Activated T-helper 2 cell treated with anti-CD3 and anti-CD28 coated beads, Interferon-gamma antibody, Interleukin-2, Interleukin-4, amounts not matched to agents 10 μg/mL and 5 μg/mL and 100 μg/mL, durations not matched to agents 14 hours and 24 hours and 36 hours (primary cell): ENCODE measurements around the gene PLD5. TPM values are rescaled to one million over a fixed set of nuclear protein-coding genes. Genes with fewer than 3 reads are reported as not detected.

Experiments
- DNase-seq: peaks from one replicate; pipeline ENCODE4 v3.0.0; 2021; ENCODE audit warnings: low spot score
- H3K27ac Mint-ChIP-seq: one replicate; pipeline ENCODE4 v1.8.0; 2021; ENCODE audit warnings: mixed read lengths
- H3K27me3 Mint-ChIP-seq: one replicate; pipeline ENCODE4 v1.8.0; 2021; ENCODE audit warnings: low read depth, mixed read lengths
- H3K36me3 Mint-ChIP-seq: one replicate; pipeline ENCODE4 v1.8.0; 2021; ENCODE audit warnings: low read depth, mixed read lengths
- H3K4me1 Mint-ChIP-seq: one replicate; pipeline ENCODE4 v1.8.0; 2021; ENCODE audit warnings: low read depth, mixed read lengths
- H3K4me3 Mint-ChIP-seq: one replicate; pipeline ENCODE4 v1.8.0; 2021; ENCODE audit warnings: low read depth, mild to moderate bottlenecking, moderate library complexity, mixed read lengths
- H3K9me3 Mint-ChIP-seq: one replicate; pipeline ENCODE4 v1.8.0; 2021; ENCODE audit warnings: mixed read lengths
- intact Hi-C: fragments of 100-400 bp; cut with micrococcal nuclease; formaldehyde crosslinking; loops from one replicate; pipeline ENCODE4 v1.15.1; 2023
- total RNA-seq: library from RNA; stranded (reverse); gene quantifications from 2 replicates; pipeline ENCODE4 v1.2.3, GENCODE V29; 2022

PLD5 gene
- total RNA-seq, 1 donor from 2014 or later: not detected

DNA sequence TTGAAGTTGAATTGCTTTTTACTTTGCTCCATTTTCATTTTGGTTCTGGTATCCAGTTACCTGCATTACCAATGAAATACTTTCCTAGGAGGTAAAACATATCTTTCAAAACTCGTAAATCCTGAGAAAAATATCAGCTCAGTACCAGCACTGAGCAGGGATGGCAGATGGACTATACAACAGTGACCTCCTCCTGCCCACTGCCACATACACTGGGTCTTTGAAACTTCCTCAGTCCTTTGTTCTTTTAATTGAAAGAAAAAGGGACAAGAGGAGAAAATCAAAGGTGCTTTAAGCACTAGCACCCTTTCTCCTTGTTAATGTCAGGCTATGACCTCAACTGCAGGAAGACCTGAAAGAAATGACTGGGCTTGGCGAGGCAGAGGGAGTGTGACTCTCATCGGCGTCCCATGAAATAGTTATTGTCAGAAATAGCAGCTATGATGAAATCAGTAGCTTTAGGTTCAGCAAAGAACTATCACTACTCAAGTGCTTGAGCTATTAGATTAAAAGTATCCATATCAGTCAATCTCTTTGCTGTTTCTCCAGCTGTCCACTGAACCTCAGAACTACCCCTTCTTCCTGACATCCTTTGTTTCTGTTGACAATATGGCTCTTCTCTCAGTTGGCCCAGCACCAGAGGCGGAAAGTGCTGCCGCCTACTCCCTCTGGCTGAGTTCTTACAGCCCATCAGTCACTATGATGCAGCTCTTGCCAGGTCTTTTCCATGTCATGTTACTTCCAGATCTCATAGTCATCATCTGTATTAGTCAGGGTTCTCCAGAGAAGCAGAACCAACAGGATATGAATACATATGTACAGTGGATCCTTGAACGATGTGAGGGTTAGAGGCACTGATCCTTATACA lies 318.6 kb downstream of the PLD5 start:
- no peak for DNase-seq
- H3K36me3 Mint-ChIP-seq: no peaks in the 10 kb centered on the region
- no peaks in the 10 kb centered on the region for H3K27me3 Mint-ChIP-seq
- no peaks in the 10 kb centered on the region for H3K4me1 Mint-ChIP-seq
- intact Hi-C loops: no loop called here
- no peak overlapping the region for H3K27ac Mint-ChIP-seq
- no peaks in the 10 kb centered on the region for H3K9me3 Mint-ChIP-seq
- H3K4me3 Mint-ChIP-seq: no peak overlapping the region

- Mint-ChIP-seq H3K9me3 (no peaks in the 10 kb centered on the region), H3K4me3 (no peak overlapping the region), H3K27ac (no peak overlapping the region), H3K36me3 (no peaks in the 10 kb centered on the region), H3K4me1 (no peaks in the 10 kb centered on the region), H3K27me3 (no peaks in the 10 kb centered on the region)
- DNase-seq: no peak
- intact Hi-C loops: no loop called here
Observed at GRCh38 chr1:242203262-242203661, 321.2 kb downstream of the PLD5 start.

DNA sequence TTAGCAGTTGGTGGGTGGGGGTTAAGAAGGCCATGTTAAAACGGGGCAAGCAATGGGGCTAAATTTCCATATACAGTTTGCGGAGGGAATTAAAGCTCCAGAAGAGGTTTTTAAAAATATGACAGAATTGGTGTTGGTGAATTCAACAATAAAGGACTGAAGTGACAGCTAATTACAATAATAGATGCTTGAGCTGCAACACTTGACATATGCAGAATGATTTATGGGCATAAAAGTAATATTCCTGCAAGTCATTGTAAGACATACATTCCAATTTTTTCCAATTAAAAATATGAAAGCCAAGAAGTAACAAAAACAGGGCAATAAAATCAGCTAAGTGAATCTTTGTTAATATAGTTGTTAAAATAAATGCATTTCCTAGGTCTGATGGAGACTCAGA lies 323.4 kb downstream of the PLD5 start:
- no peak for DNase-seq
- H3K27me3 Mint-ChIP-seq: no peaks in the 10 kb centered on the region
- H3K9me3 Mint-ChIP-seq: no peaks in the 10 kb centered on the region
- no peak overlapping the region for H3K4me3 Mint-ChIP-seq
- H3K4me1 Mint-ChIP-seq: no peaks in the 10 kb centered on the region
- intact Hi-C loops: no loop called here
- no peaks in the 10 kb centered on the region for H3K36me3 Mint-ChIP-seq
- no peak overlapping the region for H3K27ac Mint-ChIP-seq

GRCh38 chr1:242199776-242200458 lies 324.6 kb downstream of the PLD5 start:
- Mint-ChIP-seq H3K4me3 (no peak overlapping the region), H3K4me1 (no peaks in the 10 kb centered on the region), H3K9me3 (no peaks in the 10 kb centered on the region), H3K27me3 (no peaks in the 10 kb centered on the region), H3K27ac (no peak overlapping the region), H3K36me3 (no peaks in the 10 kb centered on the region)
- intact Hi-C loops: no loop called here
- DNase-seq: no peak

GRCh38 chr1:242197907-242198820 lies 326.3 kb downstream of the PLD5 start:
- intact Hi-C loops: no loop called here
- no peaks in the 10 kb centered on the region for H3K36me3 Mint-ChIP-seq
- no peaks in the 10 kb centered on the region for H3K27me3 Mint-ChIP-seq
- no peaks in the 10 kb centered on the region for H3K4me1 Mint-ChIP-seq
- no peaks in the 10 kb centered on the region for H3K9me3 Mint-ChIP-seq
- no peak overlapping the region for H3K4me3 Mint-ChIP-seq
- no peak overlapping the region for H3K27ac Mint-ChIP-seq
- no peak for DNase-seq

DNA sequence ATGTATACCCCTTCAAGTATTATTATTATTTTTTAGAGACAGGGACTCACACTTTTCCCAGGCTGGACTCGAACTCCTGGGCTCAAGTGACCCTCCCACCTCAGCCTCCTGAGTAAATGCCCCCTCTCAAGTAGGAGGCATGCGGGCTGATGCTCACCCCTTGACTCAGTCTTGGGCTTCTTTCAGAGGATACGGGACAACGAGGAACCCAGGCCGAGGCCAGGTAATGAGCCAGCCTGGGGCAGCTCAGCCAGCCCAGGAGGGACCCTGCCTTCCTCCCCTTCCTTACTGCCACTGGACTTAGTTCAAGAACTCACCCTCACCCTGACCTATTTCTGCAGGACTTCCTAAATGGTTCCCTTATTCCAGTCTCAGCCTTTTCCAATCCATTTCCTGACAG lies 327.6 kb downstream of the PLD5 start:
- Mint-ChIP-seq H3K27ac (no peak overlapping the region), H3K36me3 (no peaks in the 10 kb centered on the region), H3K4me1 (no peaks in the 10 kb centered on the region), H3K4me3 (no peak overlapping the region), H3K9me3 (no peaks in the 10 kb centered on the region), H3K27me3 (no peaks in the 10 kb centered on the region)
- no peak for DNase-seq
- intact Hi-C loops: no loop called here

- Mint-ChIP-seq H3K36me3 (no peaks in the 10 kb centered on the region), H3K9me3 (no peaks in the 10 kb centered on the region), H3K4me1 (no peaks in the 10 kb centered on the region), H3K4me3 (no peak overlapping the region), H3K27ac (no peak overlapping the region), H3K27me3 (no peaks in the 10 kb centered on the region)
- intact Hi-C loops: no loop called here
- DNase-seq: no peak
Observed at GRCh38 chr1:242196101-242196500, 328.4 kb downstream of the PLD5 start.

DNA sequence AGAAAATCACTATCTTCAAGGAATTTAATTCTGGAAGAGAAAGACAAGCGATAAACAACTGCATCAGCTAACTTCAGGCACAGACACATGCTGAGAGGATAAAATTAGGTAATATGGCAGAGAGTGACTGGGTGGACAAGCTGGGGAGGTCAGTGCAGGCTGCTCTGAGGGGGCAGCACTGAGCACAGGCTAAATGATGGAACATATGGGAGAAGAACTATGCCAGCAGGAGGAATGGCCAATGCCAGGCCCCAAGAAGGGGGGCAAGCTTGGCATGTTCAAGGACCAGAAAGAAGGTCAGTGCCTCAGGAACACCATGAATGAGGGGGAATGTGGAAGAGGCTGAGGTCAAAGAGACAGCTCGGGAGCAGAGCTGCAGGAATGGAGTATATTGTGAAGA lies 334.9 kb downstream of the PLD5 start:
- DNase-seq: no peak
- H3K4me3 Mint-ChIP-seq: no peak overlapping the region
- no peaks in the 10 kb centered on the region for H3K36me3 Mint-ChIP-seq

GRCh38 chr1:242187816-242188215 lies 336.7 kb downstream of the PLD5 start:
- Mint-ChIP-seq H3K4me3 (no peak overlapping the region), H3K27ac (no peak overlapping the region), H3K4me1 (no peaks in the 10 kb centered on the region), H3K9me3 (no peaks in the 10 kb centered on the region), H3K27me3 (no peaks in the 10 kb centered on the region), H3K36me3 (no peaks in the 10 kb centered on the region)
- DNase-seq: no peak
- intact Hi-C loops: no loop called here

More for the DNA sequence above, 334.9 kb downstream of the PLD5 start:
- intact Hi-C loops: no loop called here
- Mint-ChIP-seq H3K9me3 (no peaks in the 10 kb centered on the region), H3K27me3 (no peaks in the 10 kb centered on the region), H3K4me1 (no peaks in the 10 kb centered on the region), H3K27ac (no peak overlapping the region)

DNA sequence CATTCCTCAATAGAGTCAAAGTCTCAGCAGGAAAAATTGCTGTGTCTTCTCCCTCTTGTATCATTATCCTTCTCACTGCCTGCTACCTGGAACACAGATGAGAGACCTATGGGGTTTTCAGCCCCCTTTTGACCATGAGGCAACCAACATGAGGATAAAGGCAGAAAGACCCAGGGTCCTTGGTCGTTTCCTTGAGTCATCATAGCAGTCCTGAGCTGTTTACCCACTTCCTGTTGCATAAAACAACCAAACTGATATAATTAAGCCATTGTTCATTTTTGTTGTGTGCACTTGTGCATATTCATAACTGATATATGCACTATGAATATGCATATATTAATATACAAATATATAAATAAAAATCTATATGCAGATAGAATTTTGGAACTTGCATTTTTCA lies 337.3 kb downstream of the PLD5 start:
- Mint-ChIP-seq H3K36me3 (no peaks in the 10 kb centered on the region), H3K9me3 (no peaks in the 10 kb centered on the region), H3K4me1 (no peaks in the 10 kb centered on the region), H3K27me3 (no peaks in the 10 kb centered on the region), H3K4me3 (no peak overlapping the region), H3K27ac (no peak overlapping the region)
- DNase-seq: no peak
- intact Hi-C loops: no loop called here

GRCh38 chr1:242185731-242186130 lies 338.8 kb downstream of the PLD5 start:
- Mint-ChIP-seq H3K9me3 (no peaks in the 10 kb centered on the region), H3K27ac (no peak overlapping the region), H3K36me3 (no peaks in the 10 kb centered on the region), H3K4me3 (no peak overlapping the region), H3K27me3 (no peaks in the 10 kb centered on the region), H3K4me1 (no peaks in the 10 kb centered on the region)
- DNase-seq: no peak
- intact Hi-C loops: no loop called here

- Mint-ChIP-seq H3K9me3 (no peaks in the 10 kb centered on the region), H3K4me1 (no peaks in the 10 kb centered on the region), H3K36me3 (no peaks in the 10 kb centered on the region), H3K27me3 (no peaks in the 10 kb centered on the region), H3K4me3 (no peak overlapping the region), H3K27ac (no peak overlapping the region)
- DNase-seq: no peak
- intact Hi-C loops: no loop called here
Observed at GRCh38 chr1:242184955-242185354, 339.5 kb downstream of the PLD5 start.
